ENCODE measurements around the gene PFKFB1.
"Not testable (repeated sequence)": the region's sequence is repeated elsewhere in the genome, so short reads cannot be mapped to it uniquely, and the experiment has no call there.

The PFKFB1 gene

DNA sequence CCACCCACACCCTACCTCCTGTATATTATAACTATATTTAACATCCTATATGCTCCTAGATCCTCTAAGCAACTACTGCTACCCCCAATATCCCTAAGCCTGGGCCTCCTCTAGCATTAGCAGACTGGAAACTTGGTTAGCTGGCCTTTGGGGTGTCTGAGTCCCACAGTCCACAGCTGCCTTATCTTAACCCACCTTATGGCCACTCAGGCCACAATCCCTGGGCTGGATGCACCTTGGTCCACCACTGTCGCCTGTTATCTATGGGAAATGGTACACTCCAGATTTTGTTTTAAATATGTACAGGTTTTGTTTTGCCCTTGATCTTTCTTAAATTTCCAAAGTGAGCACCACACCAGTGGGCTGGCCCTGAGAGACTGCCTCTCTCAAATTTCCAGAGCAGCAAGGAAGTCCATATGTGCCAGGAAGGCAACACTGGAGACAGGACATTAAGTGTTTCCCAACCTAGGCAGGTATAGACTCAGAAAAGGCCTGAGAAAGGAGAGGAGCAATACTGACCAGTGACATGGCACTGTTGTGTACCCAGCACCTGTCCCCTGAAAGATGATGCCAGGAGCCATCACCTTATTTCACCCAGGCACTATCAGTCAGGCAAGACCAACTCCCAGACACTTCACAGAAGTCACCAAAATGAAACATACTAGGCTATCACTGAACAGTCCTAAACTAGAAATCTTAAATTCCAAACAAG is 921 bp downstream of the PFKFB1 start:
- DNase-seq = no peak

GRCh38 chrX:54991706-54992105 is 2.3 kb downstream of the PFKFB1 start:
- no peak for DNase-seq

DNA sequence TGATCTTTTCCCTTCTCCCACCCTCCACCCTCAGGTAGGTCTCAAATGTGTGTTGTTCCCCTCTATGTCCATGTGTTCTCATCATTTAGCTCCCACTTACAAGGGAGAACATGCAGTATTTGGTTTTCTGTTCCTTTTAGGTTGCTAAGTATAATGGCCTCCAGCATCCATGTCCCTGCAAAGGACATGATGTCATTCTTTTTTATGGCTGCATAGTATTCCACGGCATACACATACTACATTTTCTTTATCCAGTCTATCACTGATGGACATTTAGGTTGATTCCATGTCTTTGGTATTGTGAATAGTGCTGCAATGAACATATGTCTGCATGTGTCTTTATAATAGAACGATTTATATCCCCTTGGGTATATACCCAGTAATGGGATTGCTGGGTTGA is 10.7 kb downstream of the PFKFB1 start:
- not testable (repeated sequence) for DNase-seq

DNA sequence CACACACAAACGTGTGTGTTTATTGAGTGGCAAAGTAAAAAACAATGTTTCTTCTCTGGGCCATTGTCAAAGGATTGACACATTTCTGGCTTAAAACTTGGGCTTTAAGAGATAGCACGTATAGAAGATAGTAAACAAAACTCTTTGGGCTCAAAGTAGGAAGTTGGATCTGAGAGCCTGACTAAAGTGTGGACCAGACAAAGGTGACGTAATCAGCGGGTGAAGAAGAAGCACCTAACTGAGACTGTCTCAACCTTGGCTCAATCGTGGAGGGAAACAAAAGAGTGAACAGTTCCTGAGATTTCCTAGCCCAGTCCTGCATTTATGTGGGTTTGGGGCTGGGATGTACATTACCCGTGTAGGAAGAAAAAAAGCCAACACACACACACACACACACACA is 13.7 kb downstream of the PFKFB1 start:
- no peak for DNase-seq

DNA sequence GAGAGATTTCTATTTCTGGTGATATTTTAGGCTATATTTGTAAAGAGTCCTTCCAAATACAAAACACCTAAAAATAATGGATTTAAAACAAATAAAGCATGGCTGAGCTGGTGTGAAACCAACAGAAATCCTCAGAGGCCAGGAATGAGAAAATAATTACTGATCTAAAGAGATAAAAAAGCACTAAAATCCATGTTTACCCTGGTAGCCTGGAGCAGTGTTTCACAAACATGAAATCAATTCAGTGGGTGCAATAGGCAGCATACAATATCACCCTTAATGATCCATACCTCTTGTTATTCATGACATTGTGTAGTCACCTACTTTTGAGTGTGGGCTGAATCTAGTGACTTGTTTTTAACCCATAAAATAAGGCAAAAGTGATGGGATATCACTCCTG is 14.6 kb downstream of the PFKFB1 start:
- no peak for DNase-seq

DNA sequence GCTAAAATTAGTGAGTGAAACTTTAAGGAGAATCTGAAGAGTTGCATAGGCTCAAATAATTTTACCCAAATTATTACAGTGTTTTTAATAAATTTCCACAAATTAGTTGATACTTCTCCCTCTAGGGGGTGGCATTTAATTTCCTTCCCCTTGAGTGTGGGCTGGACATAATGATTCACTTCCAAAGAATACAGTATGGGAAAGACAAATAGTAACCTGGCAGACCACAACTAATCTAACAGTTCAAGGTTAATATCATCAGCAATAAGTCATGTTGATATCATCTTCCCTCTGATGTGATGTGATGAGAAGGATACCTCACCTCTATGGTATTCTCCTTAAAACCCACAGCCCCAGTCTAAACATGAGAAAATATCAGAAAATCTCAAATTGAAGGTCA is 15.5 kb downstream of the PFKFB1 start:
- DNase-seq = no peak

DNA sequence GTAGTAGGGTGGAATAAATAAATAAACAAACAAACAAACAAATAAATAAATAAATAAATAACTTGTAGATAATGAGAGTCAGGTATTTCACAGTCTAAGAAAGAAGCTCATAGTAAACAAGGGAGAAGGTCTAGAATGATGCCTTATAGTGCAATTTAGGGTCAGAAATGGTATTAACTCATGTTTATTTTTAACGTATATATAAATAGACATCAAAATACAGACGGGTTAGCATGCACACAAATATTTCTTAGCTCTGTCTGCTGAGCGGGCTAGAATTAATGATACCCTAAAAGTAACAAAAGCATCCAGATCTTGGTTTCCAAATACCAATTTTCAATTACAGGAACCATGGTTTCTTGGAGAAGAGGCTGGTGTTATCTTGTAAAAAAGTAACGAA is 16.6 kb downstream of the PFKFB1 start:
- no peak for DNase-seq

DNA sequence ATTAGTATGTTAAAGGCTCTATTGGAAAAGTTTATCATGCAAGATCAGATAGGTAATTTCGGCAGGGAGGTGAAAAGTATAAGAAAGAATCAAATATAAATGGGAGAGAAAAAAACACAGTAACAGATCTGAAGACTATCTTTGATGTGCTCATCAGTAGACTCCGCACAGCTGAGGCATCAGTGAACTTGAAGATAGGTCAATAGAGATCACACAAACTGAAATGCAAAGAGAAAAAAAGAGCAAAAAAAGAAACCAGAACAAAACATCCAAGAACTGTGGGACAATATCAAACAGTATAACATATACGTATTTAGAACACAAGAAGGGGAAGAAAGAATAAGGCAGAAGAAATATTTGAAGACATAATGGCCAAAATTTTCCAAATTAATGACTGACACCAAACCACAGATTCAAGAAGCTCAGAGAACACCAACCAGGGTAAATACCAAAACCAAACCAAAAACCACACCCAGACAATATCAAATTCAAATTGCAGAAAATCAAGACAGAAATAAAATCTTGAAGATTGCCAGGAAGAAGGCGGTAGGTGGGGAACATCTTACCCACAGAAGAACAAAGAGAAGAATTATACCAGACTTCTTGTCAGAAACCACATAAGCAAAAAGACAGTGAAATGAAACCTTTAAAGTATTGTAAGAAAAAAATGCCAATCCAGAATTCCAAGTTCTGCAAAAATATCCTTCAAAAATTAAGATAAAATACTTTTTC is 29.1 kb downstream of the PFKFB1 start:
- no peak for DNase-seq

DNA sequence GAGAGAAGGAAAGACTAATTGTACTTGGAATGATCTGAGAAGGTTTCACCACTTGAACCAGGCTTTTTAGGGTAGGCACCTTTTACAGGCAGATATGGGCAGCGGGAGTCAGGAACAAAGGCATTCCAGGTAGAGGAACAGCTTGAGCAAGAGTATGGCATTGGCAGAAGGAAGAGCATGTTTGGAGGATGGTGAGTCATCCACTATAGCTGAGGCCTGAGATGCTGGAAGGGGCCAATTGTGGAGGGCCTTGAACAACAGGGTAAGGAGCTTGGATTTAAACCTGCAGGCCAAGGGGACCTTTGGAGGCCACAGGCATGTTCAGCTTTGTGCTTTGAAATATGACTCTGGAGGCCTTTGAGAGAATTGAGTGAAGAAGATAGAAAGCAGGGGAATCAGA is 32.2 kb downstream of the PFKFB1 start:
- DNase-seq = no peak

- DNase-seq = no peak
Measured at GRCh38 chrX:54950730-54951375, 43.1 kb downstream of the PFKFB1 start.

DNA sequence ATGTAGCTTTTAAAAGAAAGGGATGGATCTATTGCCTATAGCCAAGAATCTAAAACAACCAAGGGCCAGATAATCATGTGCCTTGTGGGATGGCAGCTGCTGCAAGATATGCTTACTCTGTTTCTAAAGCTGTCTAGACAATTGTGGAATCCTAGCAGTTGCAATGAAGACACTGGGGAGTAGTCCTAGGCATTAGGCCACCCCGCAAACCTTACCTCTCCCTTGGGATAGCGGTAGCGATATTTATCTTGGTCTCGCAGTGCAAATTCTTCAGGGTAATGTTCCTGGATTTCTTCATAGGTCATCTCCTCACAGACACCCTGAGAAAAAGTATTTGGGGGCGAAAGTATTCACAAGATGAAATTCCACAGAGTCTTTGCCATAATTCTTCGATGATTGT is 48.8 kb downstream of the PFKFB1 start:
- no peak for DNase-seq

DNA sequence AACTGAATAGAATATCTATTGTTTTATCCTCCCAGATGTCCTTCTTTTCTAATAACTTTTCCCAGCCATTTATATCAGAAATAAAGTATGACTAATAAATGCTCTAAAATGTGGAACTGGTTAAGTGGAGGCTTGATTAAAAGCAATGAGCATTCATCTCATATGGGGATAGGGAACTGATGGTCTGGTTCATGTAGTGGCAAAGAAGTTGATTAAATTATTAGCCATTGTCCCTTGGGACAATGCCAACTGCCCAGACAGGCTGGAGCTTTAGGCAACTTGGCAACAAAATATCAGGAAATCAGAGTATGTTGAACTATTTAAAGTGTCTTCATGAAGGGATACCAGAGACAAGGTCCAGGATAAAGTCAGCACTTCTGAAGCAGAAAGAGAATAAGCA is 49.2 kb downstream of the PFKFB1 start:
- no peak for DNase-seq

GRCh38 chrX:54937416-54937815 is 56.6 kb downstream of the PFKFB1 start:
- no peak for DNase-seq

DNA sequence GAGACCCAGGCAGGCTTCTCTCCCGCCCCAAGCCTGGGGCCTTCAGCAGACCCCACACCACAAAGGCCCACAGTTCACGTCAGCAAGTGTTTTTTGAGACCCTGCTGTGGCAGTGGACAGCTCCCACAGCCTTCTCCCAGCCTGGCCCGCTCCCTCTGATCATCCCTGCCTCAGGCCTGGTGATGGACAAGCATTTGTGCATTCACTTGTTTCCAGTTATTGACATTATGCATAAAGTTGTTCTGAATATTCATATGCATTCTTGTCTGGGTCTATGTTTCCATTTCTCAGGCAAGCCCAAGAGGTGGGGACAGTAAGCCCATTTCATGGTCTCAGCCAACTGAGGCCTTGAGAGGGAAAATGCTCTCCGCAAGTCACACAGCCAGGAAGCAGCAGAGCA is 58.7 kb downstream of the PFKFB1 start:
- no peak for DNase-seq

DNA sequence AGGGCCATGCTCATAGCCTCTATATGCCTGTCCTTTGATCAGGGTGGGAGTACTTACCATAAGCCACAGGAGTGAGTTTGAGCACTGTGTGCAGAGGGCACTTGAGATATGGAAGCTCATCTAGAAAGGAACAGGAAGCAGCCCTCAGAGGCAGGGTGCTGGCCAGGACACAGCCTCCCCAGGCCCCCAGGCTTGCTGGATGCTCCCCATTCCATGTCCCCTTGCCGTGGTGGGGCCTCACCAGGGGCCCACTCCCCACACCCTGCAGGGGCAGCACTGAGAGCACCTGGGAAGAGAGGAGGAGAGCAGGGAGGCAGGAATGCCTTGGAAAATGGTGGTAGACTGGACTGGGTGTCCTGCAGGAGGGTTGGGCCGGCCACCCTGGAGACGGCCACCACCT is 59.1 kb downstream of the PFKFB1 start:
- DNase-seq = no peak

DNA sequence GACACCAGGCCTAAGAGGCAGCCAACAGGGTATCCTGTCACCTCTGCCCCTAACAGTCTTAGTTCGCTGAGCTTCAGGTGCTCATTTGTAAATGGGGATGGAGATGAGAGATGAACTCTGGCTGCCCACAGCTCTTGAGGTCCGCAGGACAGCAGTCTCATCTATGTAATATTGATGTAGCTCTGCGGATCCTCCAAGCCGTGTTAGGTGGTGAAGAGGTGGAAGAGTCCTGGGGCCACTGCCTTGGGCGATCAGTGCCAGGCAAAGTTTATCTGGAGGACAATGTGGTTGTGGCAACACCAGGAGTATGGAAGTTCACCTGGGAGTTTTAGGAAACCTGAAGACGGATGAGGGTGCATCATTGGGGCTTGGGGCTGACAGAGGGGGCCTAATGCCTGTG is 59.9 kb downstream of the PFKFB1 start:
- no peak for DNase-seq

DNA sequence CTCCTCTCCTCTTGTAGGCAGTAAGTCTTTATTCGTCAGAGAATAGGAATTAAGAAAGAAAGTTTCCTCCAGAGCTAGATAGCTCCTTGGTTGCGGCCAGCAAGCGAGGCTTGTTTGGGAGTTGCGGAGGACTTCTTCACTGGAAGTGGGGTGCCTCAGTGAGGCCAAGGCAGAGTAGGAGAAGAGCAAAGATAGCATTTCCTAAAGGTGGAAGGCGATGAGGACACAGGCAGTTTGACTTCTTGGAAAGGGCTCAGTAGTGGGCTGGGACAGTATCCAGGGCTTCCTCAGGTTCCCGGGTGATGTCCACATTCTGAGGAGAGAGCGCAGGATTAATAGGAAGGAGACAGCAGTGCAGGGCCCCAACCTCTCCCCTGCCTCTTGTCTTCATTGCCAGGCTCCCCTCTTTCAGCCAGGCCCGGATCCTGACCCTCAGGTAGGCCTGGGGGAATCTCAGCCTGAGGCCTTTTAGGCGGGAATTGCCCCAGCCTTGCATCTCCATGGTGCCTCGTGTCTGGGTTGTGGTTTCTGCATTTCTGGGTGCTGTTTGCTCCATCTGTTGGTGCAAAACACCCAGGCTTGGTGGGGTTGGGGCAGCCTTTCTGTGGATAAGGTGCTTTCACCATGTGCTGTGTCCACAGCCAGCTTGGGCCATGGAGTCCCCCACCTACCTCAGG is 60.7 kb downstream of the PFKFB1 start:
- DNase-seq = no peak

- DNase-seq = no peak
Measured at GRCh38 chrX:54931107-54931506, 62.9 kb downstream of the PFKFB1 start.

GRCh38 chrX:54930291-54931049 is 63.5 kb downstream of the PFKFB1 start:
- DNase-seq = no peak

- DNase-seq = no peak
Measured at GRCh38 chrX:54928876-54929275, 65.1 kb downstream of the PFKFB1 start.

- no peak for DNase-seq
Measured at GRCh38 chrX:54926978-54927377, 67.0 kb downstream of the PFKFB1 start.

DNA sequence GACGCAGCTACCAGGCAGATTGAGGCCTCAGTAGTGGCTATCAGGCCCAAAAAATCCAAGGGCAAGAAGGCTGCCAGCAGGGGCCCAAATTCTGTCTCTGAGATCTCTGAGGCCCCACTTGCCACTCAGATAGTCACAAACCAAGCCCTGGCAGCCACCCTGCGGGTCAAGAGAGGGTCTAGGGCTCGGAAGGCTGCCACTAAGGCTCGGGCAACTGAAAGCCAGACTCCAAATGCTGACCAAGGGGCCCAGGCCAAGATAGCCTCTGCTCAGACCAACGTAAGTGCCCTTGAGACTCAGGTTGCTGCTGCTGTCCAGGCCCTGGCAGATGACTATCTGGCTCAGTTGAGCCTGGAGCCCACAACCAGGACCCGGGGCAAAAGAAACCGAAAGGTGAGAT is 70.6 kb downstream of the PFKFB1 start:
- DNase-seq = no peak

DNA sequence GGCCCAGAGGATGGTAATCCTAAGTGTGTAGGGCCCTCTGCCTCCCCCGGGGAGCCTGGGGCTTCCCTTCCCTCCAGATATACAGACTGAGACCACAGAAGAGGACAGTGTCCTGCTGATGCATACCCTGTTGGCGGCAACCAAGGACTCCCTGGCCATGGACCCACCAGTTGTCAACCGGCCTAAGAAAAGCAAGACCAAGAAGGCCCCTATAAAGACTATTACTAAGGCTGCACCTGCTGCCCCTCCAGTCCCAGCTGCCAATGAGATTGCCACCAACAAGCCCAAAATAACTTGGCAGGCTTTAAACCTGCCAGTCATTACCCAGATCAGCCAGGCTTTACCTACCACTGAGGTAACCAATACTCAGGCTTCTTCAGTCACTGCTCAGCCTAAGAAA is 71.4 kb downstream of the PFKFB1 start:
- no peak for DNase-seq
